Endothelial cell of umbilical vein (primary cell): ENCODE results near the gene CDT1.

Experiments
- MYC ChIP-seq: IDR thresholded peaks from one replicate; pipeline ENCODE4 v1.6.1; 2011; ENCODE audit warnings: mild to moderate bottlenecking, low read depth, low read length
- POLR2A ChIP-seq: IDR thresholded peaks from 2 replicates; pipeline ENCODE4 v1.6.1; 2012; ENCODE audit warnings: low read depth, mild to moderate bottlenecking, control low read depth, low read length
- POLR2AphosphoS5 ChIP-seq: IDR thresholded peaks from 2 replicates; pipeline ENCODE4 v1.6.1; 2012; ENCODE audit warnings: low read depth, mild to moderate bottlenecking, control low read depth, low read length, moderate library complexity; ENCODE audit not compliant: insufficient read depth
- TF ChIP-seq, protein P1 (sequence below), 2 donors: IDR thresholded peaks; 1 replicate in 1 of 2; 2 replicates in 1 of 2; pipeline ENCODE4 v1.5.1; 2011; ENCODE audit warnings: low read length in 2 of 2, mild to moderate bottlenecking in 2 of 2, moderate library complexity in 2 of 2, control low read depth in 1 of 2, inconsistent platforms in 1 of 2, low read depth in 1 of 2; ENCODE audit not compliant: insufficient read depth in 1 of 2; ENCODE audit errors: extremely low read depth in 1 of 2

DNA sequence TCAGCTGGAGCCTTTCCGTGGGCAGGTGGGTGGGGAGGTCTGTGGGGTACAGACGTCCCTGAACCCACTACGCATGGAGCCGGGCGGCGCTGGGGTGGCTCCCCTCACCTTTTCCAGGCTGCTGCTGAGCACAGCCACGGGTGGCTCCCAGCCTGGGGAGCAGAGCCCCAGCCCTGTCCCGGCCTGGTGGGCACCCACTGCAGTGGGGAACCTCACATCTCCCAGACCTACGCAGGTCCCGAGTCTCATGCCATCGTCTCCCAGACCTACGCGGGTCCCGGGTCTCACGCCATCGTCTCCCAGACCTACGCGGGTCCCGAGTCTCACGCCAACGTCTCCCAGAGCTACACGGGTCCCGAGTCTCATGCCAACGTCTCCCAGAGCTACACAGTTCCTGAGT lies 25.1 kb downstream of the CDT1 start:
- TF ChIP-seq, protein P1, sequence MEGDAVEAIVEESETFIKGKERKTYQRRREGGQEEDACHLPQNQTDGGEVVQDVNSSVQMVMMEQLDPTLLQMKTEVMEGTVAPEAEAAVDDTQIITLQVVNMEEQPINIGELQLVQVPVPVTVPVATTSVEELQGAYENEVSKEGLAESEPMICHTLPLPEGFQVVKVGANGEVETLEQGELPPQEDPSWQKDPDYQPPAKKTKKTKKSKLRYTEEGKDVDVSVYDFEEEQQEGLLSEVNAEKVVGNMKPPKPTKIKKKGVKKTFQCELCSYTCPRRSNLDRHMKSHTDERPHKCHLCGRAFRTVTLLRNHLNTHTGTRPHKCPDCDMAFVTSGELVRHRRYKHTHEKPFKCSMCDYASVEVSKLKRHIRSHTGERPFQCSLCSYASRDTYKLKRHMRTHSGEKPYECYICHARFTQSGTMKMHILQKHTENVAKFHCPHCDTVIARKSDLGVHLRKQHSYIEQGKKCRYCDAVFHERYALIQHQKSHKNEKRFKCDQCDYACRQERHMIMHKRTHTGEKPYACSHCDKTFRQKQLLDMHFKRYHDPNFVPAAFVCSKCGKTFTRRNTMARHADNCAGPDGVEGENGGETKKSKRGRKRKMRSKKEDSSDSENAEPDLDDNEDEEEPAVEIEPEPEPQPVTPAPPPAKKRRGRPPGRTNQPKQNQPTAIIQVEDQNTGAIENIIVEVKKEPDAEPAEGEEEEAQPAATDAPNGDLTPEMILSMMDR (IDR thresholded peaks at IDR 0.05; ENCODE audit: extremely low read depth in 1 of 2, insufficient read depth in 1 of 2, low read depth in 1 of 2, low read length in 2 of 2): no peak
- TF ChIP-seq POLR2A (no peak), POLR2AphosphoS5 (no peak), MYC (no peak)
